SK-N-SH treated with all-trans-retinoic acid at 6 μM for 48 hours (cell line): ENCODE data around the gene FHIT.

Experiments used
- ATAC-seq: fragments of 200-7000 bp; cut with Tn5 transposase; 3 replicates; pipeline ENCODE4 v1.9.1; 2020; ENCODE audit warnings: mild to moderate bottlenecking, moderate library complexity
- ARNTL ChIP-seq: fragments of 450-650 bp; formaldehyde crosslinking; IDR thresholded peaks from 2 replicates; pipeline ENCODE4 v1.5.0; 2020; ENCODE audit warnings: low read depth, mild to moderate bottlenecking, moderate library complexity, borderline replicate concordance
- BACH2 ChIP-seq: fragments of 250-450 bp; sonication (Bioruptor Pico); IDR thresholded peaks from 2 replicates; pipeline ENCODE4 v1.9.0; 2021; ENCODE audit warnings: mild to moderate bottlenecking, borderline replicate concordance
- CREB5 ChIP-seq: fragments of 250-450 bp; sonication (Bioruptor Pico); IDR thresholded peaks from 2 replicates; pipeline ENCODE4 v1.5.1; 2020; ENCODE audit warnings: low read depth, mild to moderate bottlenecking, moderate library complexity
- CSRNP3 ChIP-seq: fragments of 250-450 bp; sonication (Bioruptor Pico); IDR thresholded peaks from 2 replicates; pipeline ENCODE4 v1.5.1; 2021; ENCODE audit warnings: mild to moderate bottlenecking, moderate library complexity
- ESRRG ChIP-seq: fragments of 250-450 bp; sonication (Bioruptor Pico); IDR thresholded peaks from 2 replicates; pipeline ENCODE4 v1.6.1; 2021; ENCODE audit warnings: mild to moderate bottlenecking
- GLIS3 ChIP-seq: fragments of 250-450 bp; sonication (Bioruptor Pico); IDR thresholded peaks from 2 replicates; pipeline ENCODE4 v1.5.0; 2020; ENCODE audit warnings: mild to moderate bottlenecking, moderate library complexity
- ISL1 ChIP-seq: fragments of 250-450 bp; sonication (Bioruptor Pico); IDR thresholded peaks from 2 replicates; pipeline ENCODE4 v2.1.2; 2022; ENCODE audit warnings: mild to moderate bottlenecking, moderate library complexity
- OSR1 ChIP-seq: fragments of 250-450 bp; sonication (Bioruptor Pico); IDR thresholded peaks from 2 replicates; pipeline ENCODE4 v1.8.0; 2022; ENCODE audit warnings: moderate library complexity, mild to moderate bottlenecking, inconsistent platforms
- PATZ1 ChIP-seq: fragments of 250-450 bp; sonication (Bioruptor Pico); IDR thresholded peaks from 2 replicates; pipeline ENCODE4 v1.8.0; 2020; ENCODE audit warnings: mild to moderate bottlenecking, moderate library complexity, borderline replicate concordance
- PPARA ChIP-seq: fragments of 250-450 bp; sonication (Bioruptor Pico); IDR thresholded peaks from 2 replicates; pipeline ENCODE4 v1.5.0; 2020; ENCODE audit warnings: mild to moderate bottlenecking, borderline replicate concordance
- SNAI2 ChIP-seq: fragments of 250-450 bp; sonication (Bioruptor Pico); IDR thresholded peaks from 2 replicates; pipeline ENCODE4 v1.5.0; 2020; ENCODE audit warnings: mild to moderate bottlenecking, moderate library complexity
- TCF4 ChIP-seq: fragments of 250-450 bp; sonication (Bioruptor Pico); IDR thresholded peaks from 2 replicates; pipeline ENCODE4 v1.8.0; 2021; ENCODE audit warnings: mild to moderate bottlenecking, moderate library complexity, borderline replicate concordance
- TOX ChIP-seq: fragments of 250-450 bp; sonication (Bioruptor Pico); IDR thresholded peaks from 2 replicates; pipeline ENCODE4 v1.8.0; 2021; ENCODE audit warnings: mild to moderate bottlenecking, moderate library complexity, borderline replicate concordance
- TSHZ2 ChIP-seq: fragments of 250-450 bp; sonication (Bioruptor Pico); IDR thresholded peaks from 2 replicates; pipeline ENCODE4 v1.5.0; 2020; ENCODE audit warnings: mild to moderate bottlenecking, moderate library complexity
- ZC3H10 ChIP-seq: fragments of 250-450 bp; sonication (Bioruptor Pico); IDR thresholded peaks from 2 replicates; pipeline ENCODE4 v1.5.1; 2021; ENCODE audit warnings: mild to moderate bottlenecking, moderate library complexity
- ZFP3 ChIP-seq: fragments of 250-450 bp; sonication (Bioruptor Pico); IDR thresholded peaks from 2 replicates; pipeline ENCODE4 v1.5.0; 2020; ENCODE audit warnings: mild to moderate bottlenecking, moderate library complexity
- ZFP30 ChIP-seq: fragments of 450-650 bp; formaldehyde crosslinking; IDR thresholded peaks from 2 replicates; pipeline ENCODE4 v1.5.0; 2022; ENCODE audit warnings: mild to moderate bottlenecking, moderate library complexity
- ZNF565 ChIP-seq: fragments of 450-650 bp; formaldehyde crosslinking; conservative IDR thresholded peaks from 2 replicates; pipeline ENCODE4 v1.5.0; 2020; ENCODE audit warnings: low read depth, mild to moderate bottlenecking, moderate library complexity
- ZNF70 ChIP-seq: fragments of 450-650 bp; formaldehyde crosslinking; IDR thresholded peaks from 2 replicates; pipeline ENCODE4 v1.5.0; 2020; ENCODE audit warnings: mild to moderate bottlenecking, moderate library complexity
- ZNF8 ChIP-seq: fragments of 450-650 bp; formaldehyde crosslinking; IDR thresholded peaks from 2 replicates; pipeline ENCODE4 v1.5.0; 2020; ENCODE audit warnings: mild to moderate bottlenecking, moderate library complexity

FHIT gene

GRCh38 chr3:59981377-59981776 is 1269.9 kb downstream of the FHIT start:
- ATAC-seq, result no peak
- no peak for TF ChIP-seq PATZ1 (CRISPR knock-in tag)
- no peak for TF ChIP-seq ZNF8 (CRISPR knock-in tag)
- TF ChIP-seq ZFP30 (CRISPR knock-in tag), result no peak
- TF ChIP-seq ARNTL (CRISPR knock-in tag), result no peak
- TF ChIP-seq CREB5, result no peak
- TF ChIP-seq TSHZ2 (CRISPR knock-in tag), result no peak
- no peak for TF ChIP-seq ZC3H10 (CRISPR knock-in tag)
- no peak for TF ChIP-seq SNAI2 (CRISPR knock-in tag)
- no peak for TF ChIP-seq ISL1 (CRISPR knock-in tag)
- TF ChIP-seq TOX (CRISPR knock-in tag), result no peak
- no peak for TF ChIP-seq ZNF70
- TF ChIP-seq GLIS3, result no peak
- TF ChIP-seq CSRNP3 (CRISPR knock-in tag), result no peak
- TF ChIP-seq ESRRG (CRISPR knock-in tag), result no peak
- TF ChIP-seq OSR1 (CRISPR knock-in tag), result no peak
- no peak for TF ChIP-seq PPARA
- TF ChIP-seq ZNF565 (CRISPR knock-in tag), result no peak
- no peak for TF ChIP-seq ZFP3 (CRISPR knock-in tag)

- TF ChIP-seq BACH2 (no peak), ZNF565 (CRISPR knock-in tag) (no peak), CREB5 (no peak), GLIS3 (no peak), ZNF8 (CRISPR knock-in tag) (no peak), TSHZ2 (CRISPR knock-in tag) (no peak), ZFP30 (CRISPR knock-in tag) (no peak), ZC3H10 (CRISPR knock-in tag) (no peak), TOX (CRISPR knock-in tag) (no peak), ZFP3 (CRISPR knock-in tag) (no peak), ESRRG (CRISPR knock-in tag) (no peak), ISL1 (CRISPR knock-in tag) (no peak), TCF4 (CRISPR knock-in tag) (no peak), SNAI2 (CRISPR knock-in tag) (no peak), ZNF70 (no peak), ARNTL (CRISPR knock-in tag) (no peak), OSR1 (CRISPR knock-in tag) (no peak), PATZ1 (CRISPR knock-in tag) (no peak), CSRNP3 (CRISPR knock-in tag) (no peak), PPARA (no peak)
- no peak for ATAC-seq
Measured at GRCh38 chr3:59980576-59980975, 1270.7 kb downstream of the FHIT start.
